NB4 (cell line): ENCODE measurements around the gene ESR1.

Source experiments
- DNase-seq: peaks from one replicate; pipeline ENCODE4 v3.0.0; 2010; ENCODE audit warnings: low read depth
- H3K4me3 ChIP-seq: one replicate; pipeline ENCODE4 v1.5.1; 2011; ENCODE audit warnings: mild to moderate bottlenecking, low read depth, low read length, moderate library complexity
- CTCF ChIP-seq: IDR thresholded peaks from one replicate; pipeline ENCODE4 v1.5.1; 2012; ENCODE audit warnings: low read depth, low read length
- MYC ChIP-seq: IDR thresholded peaks from 2 replicates; pipeline ENCODE4 v1.6.1; 2011; ENCODE audit warnings: low read depth, low read length
- POLR2A ChIP-seq: IDR thresholded peaks from 2 replicates; pipeline ENCODE4 v1.6.1; 2011; ENCODE audit warnings: mild to moderate bottlenecking; ENCODE audit not compliant: insufficient read length; ENCODE audit errors: extremely low read depth
- TF ChIP-seq, protein P1 (sequence below): IDR thresholded peaks from 2 replicates; pipeline ENCODE4 v1.6.1; 2011; ENCODE audit warnings: low read depth, low read length

ESR1 gene

DNA sequence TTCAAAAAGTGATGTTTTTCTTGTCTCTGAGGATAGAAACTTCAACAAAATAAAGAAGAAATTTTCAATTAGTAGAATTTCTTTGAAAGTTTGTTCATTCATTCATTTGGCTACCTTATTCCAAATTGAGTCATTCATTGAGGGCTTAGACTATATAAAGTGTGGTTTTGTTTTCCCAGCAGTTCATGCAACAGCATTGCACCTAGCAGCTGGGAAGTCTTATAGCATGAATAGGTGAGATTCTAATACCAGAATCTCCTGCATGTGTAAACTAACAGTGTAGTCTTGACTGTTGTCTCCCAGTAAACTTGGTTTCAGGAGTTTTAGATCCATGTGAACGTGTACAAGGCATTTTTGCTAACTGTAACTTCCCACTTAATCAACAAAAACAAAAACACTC is 7.1 kb downstream of the ESR1 start:
- DNase-seq: no peak
- no peak overlapping the region for H3K4me3 ChIP-seq
- TF ChIP-seq CTCF (no peak), POLR2A (no peak), MYC (no peak)
- TF ChIP-seq, protein P1, sequence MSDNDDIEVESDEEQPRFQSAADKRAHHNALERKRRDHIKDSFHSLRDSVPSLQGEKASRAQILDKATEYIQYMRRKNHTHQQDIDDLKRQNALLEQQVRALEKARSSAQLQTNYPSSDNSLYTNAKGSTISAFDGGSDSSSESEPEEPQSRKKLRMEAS: no peak

DNA sequence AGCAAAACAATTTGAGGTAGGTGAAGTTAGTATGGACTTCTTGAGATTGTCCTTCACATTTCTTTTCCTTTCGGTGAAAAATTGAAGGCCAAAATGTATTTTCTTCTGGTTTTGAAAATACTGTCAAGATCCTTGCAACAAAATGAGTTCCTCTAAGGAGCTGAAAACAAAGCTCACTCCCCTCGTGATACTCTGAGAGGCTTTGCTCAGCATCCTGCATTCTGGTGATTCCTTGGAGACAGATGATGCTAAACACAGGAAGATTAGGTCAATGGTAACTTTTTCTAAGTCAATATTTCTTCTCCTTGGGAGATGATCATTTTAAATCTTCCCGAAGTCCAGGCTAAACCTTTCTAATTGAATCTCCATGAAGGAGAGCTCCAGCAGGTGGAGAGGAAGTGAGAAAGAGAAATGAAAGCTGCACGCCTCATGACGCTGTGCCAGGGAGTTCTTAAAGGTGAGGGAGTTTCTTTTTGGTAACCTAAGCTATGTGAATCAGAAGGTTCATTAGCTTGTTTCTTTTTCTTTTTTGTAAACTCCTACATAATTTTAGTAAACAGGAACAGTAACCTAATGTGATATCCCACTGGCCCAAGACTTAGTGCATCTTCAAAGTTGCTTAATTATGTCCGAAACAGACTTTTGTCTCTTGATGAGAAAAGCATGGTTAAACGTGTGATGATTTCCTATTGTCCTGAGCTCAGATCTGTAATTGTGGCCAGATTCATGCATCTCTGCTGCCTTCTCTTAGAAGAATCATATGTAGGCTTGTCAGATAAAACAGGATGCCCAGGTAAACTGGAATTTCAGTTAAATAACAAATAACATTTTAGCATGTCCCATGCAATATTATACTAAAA is 15.0 kb downstream of the ESR1 start:
- no peak for TF ChIP-seq POLR2A
- TF ChIP-seq, protein P1: no peak
- DNase-seq: no peak
- H3K4me3 ChIP-seq: no peak overlapping the region

- no peak for DNase-seq
- H3K4me3 ChIP-seq: no peak overlapping the region
- TF ChIP-seq POLR2A: no peak
- TF ChIP-seq MYC: no peak
- TF ChIP-seq CTCF: no peak
- TF ChIP-seq, protein P1: no peak
Observed at GRCh38 chr6:151826517-151827142, 19.1 kb downstream of the ESR1 start.

DNA sequence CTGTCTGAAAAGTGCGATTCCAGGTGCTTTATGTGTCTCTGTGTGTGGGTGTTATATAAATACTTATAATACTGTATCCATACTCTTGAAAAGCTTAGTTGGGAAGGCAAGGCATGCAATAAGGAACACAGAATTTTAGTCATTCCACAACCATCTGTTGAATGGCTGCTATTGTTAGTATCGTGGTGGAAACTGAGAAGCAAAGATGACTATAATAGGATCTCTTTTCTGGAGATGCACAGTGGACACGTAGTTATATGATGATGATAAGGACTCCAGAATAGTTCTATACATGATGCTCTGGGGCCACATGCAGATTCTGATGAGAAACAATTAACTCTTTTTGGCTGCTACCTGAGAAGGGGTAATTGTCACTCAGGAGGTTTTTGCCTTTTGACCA is 25.2 kb downstream of the ESR1 start:
- TF ChIP-seq POLR2A: no peak
- TF ChIP-seq, protein P1: no peak
- no peak for TF ChIP-seq CTCF
- no peak for TF ChIP-seq MYC
- no peak overlapping the region for H3K4me3 ChIP-seq
- DNase-seq: no peak

GRCh38 chr6:151835396-151835795 is 27.9 kb downstream of the ESR1 start:
- H3K4me3 ChIP-seq: no peak overlapping the region
- no peak for TF ChIP-seq POLR2A
- TF ChIP-seq, protein P1: no peak
- no peak for TF ChIP-seq MYC
- no peak for TF ChIP-seq CTCF
- no peak for DNase-seq

GRCh38 chr6:151837223-151837622 is 29.7 kb downstream of the ESR1 start:
- DNase-seq: no peak

More at GRCh38 chr6:151837223-151837622, 29.7 kb downstream of the ESR1 start:
- TF ChIP-seq POLR2A: no peak
- TF ChIP-seq CTCF: no peak
- TF ChIP-seq, protein P1: no peak
- no peak for TF ChIP-seq MYC
- no peak overlapping the region for H3K4me3 ChIP-seq
